NCI-H187 (cell line): ENCODE measurements around the gene ANKRD44.

ENCODE experiments used
- DNase-seq, 2 experiments: peaks; one replicate each; lab custom pipeline; 2025; lab: John Stamatoyannopoulos, UW

Gene ANKRD44

GRCh38 chr2:196952936-196953335 lies 357.6 kb downstream of the ANKRD44 start:
- DNase-seq: no peak

GRCh38 chr2:196951973-196952372 lies 358.6 kb downstream of the ANKRD44 start:
- no peak for DNase-seq

- DNase-seq: no peak
Observed at GRCh38 chr2:196949116-196949515, 361.5 kb downstream of the ANKRD44 start.

GRCh38 chr2:196944570-196944969 lies 366.0 kb downstream of the ANKRD44 start:
- DNase-seq: no peak

GRCh38 chr2:196941398-196942078 lies 369.0 kb downstream of the ANKRD44 start:
- DNase-seq: no peak

- no peak for DNase-seq
Observed at GRCh38 chr2:196939371-196939770, 371.2 kb downstream of the ANKRD44 start.
